ENCODE results near the gene APOC3.
"Not testable (repeated sequence)": the region's sequence is repeated elsewhere in the genome, so short reads cannot be mapped to it uniquely, and the experiment has no call there.

The APOC3 gene

DNA sequence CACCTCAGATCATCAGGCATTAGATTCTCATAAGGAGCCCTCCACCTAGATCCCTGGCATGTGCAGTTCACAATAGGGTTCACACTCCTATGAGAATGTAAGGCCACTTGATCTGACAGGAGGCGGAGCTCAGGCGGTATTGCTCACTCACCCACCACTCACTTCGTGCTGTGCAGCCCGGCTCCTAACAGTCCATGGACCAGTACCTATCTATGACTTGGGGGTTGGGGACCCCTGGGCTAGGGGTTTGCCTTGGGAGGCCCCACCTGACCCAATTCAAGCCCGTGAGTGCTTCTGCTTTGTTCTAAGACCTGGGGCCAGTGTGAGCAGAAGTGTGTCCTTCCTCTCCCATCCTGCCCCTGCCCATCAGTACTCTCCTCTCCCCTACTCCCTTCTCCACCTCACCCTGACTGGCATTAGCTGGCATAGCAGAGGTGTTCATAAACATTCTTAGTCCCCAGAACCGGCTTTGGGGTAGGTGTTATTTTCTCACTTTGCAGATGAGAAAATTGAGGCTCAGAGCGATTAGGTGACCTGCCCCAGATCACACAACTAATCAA is 2.2 kb downstream of the APOC3 start:
- no peak for DNase-seq (ENCODE audit: low read depth)
- no peak overlapping the region for H3K4me3 ChIP-seq (ENCODE audit: low read depth, low read length)
- TF ChIP-seq, protein P1, sequence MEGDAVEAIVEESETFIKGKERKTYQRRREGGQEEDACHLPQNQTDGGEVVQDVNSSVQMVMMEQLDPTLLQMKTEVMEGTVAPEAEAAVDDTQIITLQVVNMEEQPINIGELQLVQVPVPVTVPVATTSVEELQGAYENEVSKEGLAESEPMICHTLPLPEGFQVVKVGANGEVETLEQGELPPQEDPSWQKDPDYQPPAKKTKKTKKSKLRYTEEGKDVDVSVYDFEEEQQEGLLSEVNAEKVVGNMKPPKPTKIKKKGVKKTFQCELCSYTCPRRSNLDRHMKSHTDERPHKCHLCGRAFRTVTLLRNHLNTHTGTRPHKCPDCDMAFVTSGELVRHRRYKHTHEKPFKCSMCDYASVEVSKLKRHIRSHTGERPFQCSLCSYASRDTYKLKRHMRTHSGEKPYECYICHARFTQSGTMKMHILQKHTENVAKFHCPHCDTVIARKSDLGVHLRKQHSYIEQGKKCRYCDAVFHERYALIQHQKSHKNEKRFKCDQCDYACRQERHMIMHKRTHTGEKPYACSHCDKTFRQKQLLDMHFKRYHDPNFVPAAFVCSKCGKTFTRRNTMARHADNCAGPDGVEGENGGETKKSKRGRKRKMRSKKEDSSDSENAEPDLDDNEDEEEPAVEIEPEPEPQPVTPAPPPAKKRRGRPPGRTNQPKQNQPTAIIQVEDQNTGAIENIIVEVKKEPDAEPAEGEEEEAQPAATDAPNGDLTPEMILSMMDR (conservative IDR thresholded peaks at IDR 0.05; ENCODE audit: low read depth, low read length): no peak

DNA sequence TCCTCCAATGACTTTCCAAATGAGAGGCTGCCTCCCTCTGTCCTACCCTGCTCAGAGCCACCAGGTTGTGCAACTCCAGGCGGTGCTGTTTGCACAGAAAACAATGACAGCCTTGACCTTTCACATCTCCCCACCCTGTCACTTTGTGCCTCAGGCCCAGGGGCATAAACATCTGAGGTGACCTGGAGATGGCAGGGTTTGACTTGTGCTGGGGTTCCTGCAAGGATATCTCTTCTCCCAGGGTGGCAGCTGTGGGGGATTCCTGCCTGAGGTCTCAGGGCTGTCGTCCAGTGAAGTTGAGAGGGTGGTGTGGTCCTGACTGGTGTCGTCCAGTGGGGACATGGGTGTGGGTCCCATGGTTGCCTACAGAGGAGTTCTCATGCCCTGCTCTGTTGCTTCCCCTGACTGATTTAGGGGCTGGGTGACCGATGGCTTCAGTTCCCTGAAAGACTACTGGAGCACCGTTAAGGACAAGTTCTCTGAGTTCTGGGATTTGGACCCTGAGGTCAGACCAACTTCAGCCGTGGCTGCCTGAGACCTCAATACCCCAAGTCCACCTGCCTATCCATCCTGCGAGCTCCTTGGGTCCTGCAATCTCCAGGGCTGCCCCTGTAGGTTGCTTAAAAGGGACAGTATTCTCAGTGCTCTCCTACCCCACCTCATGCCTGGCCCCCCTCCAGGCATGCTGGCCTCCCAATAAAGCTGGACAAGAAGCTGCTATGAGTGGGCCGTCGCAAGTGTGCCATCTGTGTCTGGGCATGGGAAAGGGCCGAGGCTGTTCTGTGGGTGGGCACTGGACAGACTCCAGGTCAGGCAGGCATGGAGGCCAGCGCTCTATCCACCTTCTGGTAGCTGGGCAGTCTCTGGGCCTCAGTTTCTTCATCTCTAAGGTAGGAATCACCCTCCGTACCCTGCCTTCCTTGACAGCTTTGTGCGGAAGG is 2.9 kb downstream of the APOC3 start:
- no peak overlapping the region for H3K4me3 ChIP-seq (ENCODE audit: low read depth, low read length)
- TF ChIP-seq, protein P1 (conservative IDR thresholded peaks at IDR 0.05; ENCODE audit: low read depth, low read length): no peak
- DNase-seq (ENCODE audit: low read depth): no peak

DNA sequence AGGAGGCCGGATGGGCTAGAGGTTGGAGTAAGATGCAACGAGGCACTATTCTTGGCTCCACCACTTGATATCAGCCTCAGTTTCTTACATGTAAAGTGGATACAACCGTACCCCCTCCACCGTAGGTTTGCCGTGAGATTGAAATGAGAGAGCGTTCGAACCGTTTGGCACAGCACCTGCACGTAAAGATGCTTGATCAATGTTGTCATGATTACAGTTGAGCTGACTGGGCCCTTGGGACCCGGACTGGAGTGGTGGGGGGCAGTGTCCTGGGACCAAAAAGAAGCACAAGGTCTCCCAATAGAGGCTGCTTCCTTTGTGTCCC is 3.7 kb downstream of the APOC3 start:
- H3K4me3 ChIP-seq (ENCODE audit: low read depth, low read length): no peak overlapping the region
- TF ChIP-seq, protein P1 (conservative IDR thresholded peaks at IDR 0.05; ENCODE audit: low read depth, low read length): no peak
- DNase-seq (ENCODE audit: low read depth): no peak

DNA sequence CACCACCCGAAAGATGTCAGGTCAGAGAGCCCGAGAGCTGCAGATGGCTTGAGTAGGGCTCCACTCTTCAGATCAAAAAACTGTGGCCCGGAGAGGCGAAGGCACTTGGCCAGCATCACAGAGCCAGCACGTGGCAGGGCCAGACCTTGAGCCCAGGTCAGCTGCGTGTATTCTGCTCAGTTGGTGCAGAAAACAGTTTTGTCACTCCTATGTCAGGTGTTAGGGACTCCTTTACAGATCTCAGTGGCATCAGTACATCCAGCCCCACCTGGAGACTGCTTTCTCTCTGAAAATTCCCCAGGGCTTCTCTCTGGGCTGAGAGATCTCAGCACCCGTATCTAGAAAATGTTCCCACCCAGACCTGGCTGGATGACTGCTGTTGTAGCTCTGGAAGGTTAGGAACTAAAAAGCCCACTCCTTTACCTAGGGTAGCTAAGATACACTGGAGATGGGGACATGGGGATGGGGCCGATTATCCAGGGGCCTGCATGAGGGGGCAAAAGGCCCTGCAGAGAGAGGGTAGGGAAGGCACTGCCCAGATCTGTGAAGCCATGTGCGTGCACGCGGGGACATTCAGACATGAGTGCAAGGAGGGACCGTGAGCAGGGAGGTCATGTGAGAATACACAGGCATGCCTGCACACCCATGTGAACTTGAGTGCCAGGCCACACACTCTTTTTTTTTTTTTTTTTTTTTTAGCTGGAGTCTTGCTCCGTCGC is 4.3 kb downstream of the APOC3 start:
- TF ChIP-seq, protein P1 (conservative IDR thresholded peaks at IDR 0.05; ENCODE audit: low read depth, low read length): no peak
- no peak for DNase-seq (ENCODE audit: low read depth)
- no peak overlapping the region for H3K4me3 ChIP-seq (ENCODE audit: low read depth, low read length)

DNA sequence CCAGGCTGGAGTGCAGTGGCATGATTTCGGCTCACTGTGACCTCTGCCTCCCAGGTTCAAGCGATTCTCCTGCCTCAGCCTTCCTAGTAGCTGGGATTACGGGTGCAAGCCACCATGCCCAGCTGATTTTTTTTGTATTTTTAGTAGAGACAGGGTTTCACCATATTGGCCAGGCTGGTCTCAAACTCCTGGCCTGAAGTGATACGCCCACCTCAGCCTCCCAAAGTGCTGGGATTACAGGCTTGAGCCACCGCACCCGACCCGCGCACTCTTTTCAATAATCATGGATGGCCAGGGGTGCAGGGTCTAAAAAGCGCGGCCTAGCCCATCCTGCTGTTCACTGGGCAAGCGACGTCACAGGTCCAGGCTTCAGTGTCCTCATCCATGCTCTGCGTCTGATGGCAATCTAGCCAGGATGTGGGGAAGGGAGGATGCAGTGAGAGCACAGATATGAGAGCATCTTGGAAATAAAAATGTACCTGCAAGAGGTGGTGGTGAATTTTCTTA is 4.9 kb downstream of the APOC3 start:
- not testable (repeated sequence) for H3K4me3 ChIP-seq (ENCODE audit: low read depth, low read length); DNase-seq (ENCODE audit: low read depth)

DNA sequence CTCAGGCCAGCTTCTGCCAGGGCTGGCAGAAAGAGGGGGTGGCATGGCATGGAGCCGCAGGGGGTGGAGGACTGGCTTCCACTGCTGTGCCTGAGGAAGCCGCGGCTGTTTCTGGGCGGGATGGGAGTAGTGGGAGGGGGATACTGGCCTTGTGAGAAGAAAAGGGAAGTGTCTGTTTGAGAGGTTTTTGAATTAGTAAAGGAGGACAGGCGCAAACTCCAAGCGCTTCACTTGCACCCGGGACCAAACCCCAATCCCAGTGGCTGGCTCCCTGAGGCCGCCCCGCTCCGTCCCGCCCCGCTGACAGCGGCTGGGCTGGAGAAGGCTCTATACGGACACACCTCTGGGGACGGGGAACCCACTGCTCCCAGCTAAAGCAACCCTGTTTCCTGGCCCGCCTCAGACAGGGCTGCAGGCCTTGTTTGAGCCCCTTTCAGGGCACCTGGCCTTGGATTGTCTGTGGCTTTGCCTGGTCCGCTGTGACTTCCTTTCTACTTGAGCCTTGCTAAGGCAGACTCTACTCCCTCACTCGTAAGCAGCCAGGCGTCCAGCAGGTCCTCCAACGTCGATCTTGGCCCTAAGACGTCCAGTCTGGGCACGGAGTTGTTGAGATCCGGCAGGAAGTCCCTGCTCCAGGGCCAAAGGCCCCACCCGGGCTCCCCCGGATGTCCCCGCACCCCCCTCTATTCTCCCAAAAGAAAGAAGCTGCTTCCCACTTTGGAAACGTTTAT is 5.5 kb downstream of the APOC3 start:
- peak overlapping the region; percentile 51 for H3K4me3 ChIP-seq (ENCODE audit: low read depth, low read length)
- peak; percentile 27 for DNase-seq (ENCODE audit: low read depth)
- TF ChIP-seq, protein P1 (conservative IDR thresholded peaks at IDR 0.05; ENCODE audit: low read depth, low read length): no peak
